ENCODE data around the gene TMEM181. TPM values are rescaled to one million over a fixed set of nuclear protein-coding genes. Genes with fewer than 3 reads are reported as not detected.

TMEM181 gene
- total RNA-seq, 1 donor from 2014 or later = 16.9 TPM

DNA sequence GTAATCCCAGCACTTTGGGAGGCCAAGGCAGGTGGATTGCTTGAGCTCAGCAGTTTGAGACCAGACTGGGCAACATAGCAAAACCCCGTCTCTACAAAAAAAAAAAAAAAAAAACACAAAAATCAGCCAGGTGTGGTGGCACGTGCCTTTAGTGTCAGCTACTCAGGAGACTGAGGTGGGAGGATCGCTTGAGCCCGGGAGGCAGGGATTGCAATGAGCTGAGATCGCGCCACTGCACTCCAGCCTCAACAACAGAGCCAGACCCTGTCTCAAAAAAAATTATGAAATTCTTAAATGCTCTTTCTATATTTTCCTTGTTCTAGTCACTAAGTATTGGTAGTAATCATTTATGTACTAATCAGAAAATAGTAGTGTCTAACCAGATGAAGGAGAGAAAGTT is 120.6 kb downstream of the TMEM181 start:
- no peaks in the 10 kb centered on the region for H3K9me3 Mint-ChIP-seq
- DNase-seq (ENCODE audit: low spot score) = no peak
- peaks cover 87% of the 10 kb centered on the region for H3K36me3 Mint-ChIP-seq (ENCODE audit: low read depth)
- peaks cover 22% of the 10 kb centered on the region for H3K4me1 Mint-ChIP-seq (ENCODE audit: low read depth)
- intact Hi-C loops (cut with micrococcal nuclease) = no loop called here
- H3K27ac Mint-ChIP-seq = no peak overlapping the region
- no peaks in the 10 kb centered on the region for H3K27me3 Mint-ChIP-seq (ENCODE audit: low read depth)
- no peak overlapping the region for H3K4me3 Mint-ChIP-seq (ENCODE audit: low read depth)

DNA sequence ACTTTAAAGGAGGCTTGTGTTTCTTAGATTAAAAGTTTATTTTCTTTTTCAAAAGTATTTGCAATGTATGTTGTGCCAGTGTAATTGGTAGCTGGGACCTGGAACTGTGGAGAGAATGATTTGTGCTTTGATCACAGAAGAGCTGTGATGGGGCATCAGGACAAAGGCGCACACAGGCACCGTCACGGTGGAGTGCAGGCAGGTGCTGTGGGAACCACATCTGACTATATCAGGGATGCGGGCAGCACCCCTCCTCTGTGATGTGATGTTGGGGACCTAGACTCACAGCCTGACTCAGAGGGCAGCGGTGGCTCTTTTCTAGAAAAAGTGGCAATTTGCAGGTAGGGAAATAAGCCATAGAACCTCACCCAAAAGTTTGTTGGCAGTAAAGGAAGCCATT is 124.4 kb downstream of the TMEM181 start:
- intact Hi-C loops (cut with micrococcal nuclease) = no loop called here
- Mint-ChIP-seq H3K27ac (no peak overlapping the region), H3K4me1 (ENCODE audit: low read depth) (peaks cover 52% of the 10 kb centered on the region), H3K4me3 (ENCODE audit: low read depth) (no peak overlapping the region), H3K27me3 (ENCODE audit: low read depth) (no peaks in the 10 kb centered on the region), H3K9me3 (no peaks in the 10 kb centered on the region), H3K36me3 (ENCODE audit: low read depth) (peaks cover 91% of the 10 kb centered on the region)
- no peak for DNase-seq (ENCODE audit: low spot score)

DNA sequence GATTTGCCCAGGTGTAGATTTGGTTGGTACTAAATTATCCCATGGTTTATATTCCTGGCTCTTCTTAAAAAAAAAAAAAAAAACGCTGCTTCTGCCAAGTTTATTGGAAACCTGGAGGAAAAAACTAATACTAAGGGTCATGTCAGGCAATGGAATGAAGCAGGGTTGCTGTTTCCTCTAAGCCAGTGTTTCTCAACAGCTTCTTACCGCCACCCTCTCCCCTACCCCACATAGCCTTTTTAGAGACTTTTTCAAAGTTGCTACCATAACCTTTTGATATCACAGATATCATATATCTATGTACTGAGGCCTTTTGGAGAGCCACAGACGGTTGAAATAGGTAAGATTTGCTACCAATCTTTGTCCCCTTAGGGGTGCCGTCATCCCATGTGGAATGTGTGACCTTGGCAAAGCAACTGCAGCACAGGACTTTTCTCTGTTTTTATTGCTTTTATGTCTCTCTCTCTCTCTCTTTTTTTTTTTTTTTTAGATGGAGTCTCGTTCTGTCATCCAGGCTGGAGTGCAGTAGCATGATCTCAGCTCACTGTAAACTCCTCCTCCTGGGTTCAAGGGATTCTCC is 124.9 kb downstream of the TMEM181 start:
- no peaks in the 10 kb centered on the region for H3K9me3 Mint-ChIP-seq
- no peak overlapping the region for H3K4me3 Mint-ChIP-seq (ENCODE audit: low read depth)
- no peaks in the 10 kb centered on the region for H3K27me3 Mint-ChIP-seq (ENCODE audit: low read depth)
- peaks cover 91% of the 10 kb centered on the region for H3K36me3 Mint-ChIP-seq (ENCODE audit: low read depth)
- no peak for DNase-seq (ENCODE audit: low spot score)
- intact Hi-C loops (cut with micrococcal nuclease) = no loop called here
- no peak overlapping the region for H3K27ac Mint-ChIP-seq
- peaks cover 55% of the 10 kb centered on the region for H3K4me1 Mint-ChIP-seq (ENCODE audit: low read depth)

Other genes with a start within 250 kb of the TMEM181 start
- gene TULP4, start 247.6 kb upstream of the TMEM181 start, total RNA-seq = 19.8 and 22.8 TPM in 2 replicates
- 94.4 and 108 TPM in 2 replicates for gene DYNLT1, start 84.7 kb downstream of the TMEM181 start, total RNA-seq
- 232 and 242 TPM in 2 replicates for gene SYTL3, start 90.0 kb downstream of the TMEM181 start, total RNA-seq